Non-pigmented ciliary epithelial cell (primary cell): ENCODE data around the gene FH.

Experiments
- DNase-seq: peaks from one replicate; pipeline ENCODE4 v3.0.0-alpha.2; 2010; ENCODE audit warnings: low read depth

The FH gene

DNA sequence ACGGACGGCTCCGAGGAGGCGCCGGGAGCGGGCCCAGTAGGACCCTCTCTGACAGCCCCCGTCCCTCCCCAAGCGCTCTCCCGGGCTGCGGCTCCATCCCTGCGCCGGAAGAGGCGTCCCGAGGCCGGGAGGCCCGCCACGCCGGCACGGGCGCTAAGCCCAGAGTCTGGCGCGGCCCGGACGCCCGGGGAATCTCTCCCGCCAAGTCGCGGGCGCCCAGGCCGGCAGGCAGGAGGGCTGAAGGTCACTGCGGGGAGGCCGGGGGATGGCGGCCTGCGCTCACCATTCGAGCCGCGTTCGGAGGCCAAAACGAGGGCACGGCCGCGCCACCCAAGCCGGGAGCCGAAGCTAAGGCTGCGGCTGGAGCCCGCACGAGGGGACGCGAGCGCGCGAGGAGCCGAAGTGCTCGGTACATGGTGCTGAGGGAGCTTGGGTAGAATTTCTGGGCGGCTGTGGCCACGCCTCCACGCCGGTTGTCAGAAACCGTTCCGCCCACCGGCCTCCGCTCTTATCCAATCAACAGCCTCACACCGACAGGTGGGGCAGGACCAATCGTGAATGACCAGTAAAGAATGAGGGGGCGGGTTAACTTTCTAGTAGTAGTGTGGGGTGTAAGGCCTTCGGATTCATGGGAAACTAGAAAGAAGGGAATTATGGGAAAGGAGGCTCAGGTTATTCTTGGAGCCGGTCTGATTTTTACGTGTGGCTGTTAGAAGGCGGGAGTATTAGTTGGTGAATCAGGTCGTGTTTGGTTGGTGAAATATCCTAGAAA is at the start of gene FH:
Gene FH, minus strand, starts transcription at position 448 of the 772 bp plus-strand sequence. Its CDS starts 33 bp downstream, at position 415.
- DNase-seq = peak; percentile 96

DNA sequence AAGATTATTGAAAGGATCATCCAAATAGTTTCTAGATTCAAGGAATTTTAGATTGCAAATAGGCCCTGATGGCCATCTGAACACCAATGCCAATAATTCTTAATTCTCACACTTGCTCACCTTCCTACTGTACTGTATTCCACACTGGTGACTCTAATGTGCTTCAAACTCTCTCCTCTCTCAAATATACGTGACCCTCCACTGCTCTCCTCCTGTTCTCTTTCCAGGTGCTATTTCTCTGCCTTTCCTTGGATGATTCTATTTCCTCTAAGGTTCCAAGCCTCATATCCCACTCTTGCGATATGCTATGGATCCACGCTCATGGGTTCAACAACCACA is 41.3 kb upstream of the FH start:
- no peak for DNase-seq

DNA sequence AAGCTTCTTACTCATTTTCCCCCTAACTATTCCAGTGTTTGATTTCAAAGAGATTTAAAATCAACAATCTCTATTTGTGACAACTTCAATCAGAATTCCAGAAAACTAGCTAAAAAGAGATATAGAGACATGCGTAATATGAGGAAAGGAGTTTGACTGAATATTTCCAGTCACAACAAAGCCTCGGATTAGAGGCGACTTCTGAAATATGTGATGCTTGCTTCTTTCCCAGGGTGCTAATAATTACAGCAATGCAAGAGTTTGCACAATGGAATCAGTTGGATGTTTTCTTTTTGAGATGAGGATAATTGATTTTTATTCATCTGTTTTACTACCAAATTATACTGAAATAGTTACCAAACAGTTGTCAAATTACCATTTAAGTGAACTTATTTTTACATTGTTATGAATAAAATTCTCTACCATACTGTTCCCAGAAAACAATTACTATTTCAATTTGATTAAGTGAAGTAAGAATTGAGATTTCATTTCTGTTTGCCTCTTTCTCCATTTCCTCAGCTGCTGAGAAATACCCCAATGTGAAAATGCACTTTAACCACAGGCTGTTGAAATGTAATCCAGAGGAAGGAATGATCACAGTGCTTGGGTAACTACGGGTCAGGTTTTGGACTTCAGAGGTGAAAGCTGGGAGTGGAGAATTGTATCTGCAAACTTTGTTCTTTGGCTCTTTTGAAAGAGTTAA is 40.7 kb upstream of the FH start:
- no peak for DNase-seq

DNA sequence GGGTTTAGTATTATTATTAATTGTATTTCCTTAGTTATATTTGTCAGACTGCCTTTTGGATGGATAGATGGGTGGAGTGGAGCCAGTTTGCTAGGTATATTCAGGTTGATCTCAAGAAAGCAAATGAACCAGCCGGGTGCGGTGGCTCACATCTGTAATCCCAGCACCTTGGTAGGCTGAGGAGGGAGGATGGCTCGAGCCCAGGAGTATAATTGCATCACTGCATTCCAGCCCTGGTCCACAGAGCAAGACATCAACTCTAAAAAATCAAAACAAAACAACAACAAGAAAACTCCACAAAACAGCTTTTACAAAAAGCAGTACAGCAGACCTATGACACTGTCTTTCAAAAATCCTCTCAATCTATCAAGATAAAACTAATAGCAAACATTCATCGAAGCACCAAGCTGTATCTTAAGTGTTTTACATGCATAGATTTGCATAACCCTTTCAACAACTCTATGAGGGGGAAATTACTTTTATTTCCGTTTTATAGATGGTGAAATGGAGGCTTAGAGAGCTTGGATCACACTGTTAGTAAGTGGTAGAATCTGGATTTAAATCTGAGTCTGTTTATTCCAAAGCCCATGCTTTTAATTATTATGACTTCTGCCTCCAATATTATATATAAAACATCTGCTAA is 38.1 kb upstream of the FH start:
- DNase-seq = no peak

DNA sequence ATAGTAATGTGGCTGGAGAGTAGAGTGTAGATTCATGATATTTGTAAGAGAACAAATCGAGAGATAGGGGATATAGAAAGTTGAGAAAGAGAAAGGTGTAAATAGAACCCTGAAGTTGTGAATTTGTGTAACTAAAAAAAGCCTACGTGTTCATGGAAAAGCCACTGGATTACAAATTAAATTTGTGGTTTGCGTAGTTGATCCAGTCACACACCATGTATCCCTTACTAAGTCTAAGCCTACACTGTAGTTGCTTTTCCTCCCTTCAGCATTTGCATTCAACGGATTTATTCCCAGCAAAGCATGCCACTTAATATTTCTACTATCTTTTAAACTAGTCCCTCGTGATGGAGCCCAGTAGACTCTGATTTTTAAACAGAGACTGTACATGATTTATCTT is 37.5 kb upstream of the FH start:
- DNase-seq = no peak

DNA sequence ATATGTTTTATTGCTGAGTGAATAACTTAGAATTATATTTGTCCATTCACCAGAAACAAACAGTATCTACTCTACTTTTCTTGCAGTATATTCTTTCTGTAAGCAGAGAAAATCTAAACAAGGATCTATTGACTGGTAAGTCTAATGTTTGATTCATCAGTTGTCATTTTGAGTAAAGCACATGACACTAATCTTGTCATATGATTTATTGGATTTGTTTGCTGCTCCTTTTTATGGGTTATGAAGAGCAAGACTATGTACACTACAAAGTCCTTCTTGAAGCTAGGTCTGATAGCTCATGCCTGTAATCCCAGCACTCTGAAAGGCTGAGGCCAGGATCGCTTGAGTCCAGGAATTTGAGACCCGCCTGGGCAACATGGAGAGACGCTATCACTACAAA is 36.0 kb upstream of the FH start:
- no peak for DNase-seq

DNA sequence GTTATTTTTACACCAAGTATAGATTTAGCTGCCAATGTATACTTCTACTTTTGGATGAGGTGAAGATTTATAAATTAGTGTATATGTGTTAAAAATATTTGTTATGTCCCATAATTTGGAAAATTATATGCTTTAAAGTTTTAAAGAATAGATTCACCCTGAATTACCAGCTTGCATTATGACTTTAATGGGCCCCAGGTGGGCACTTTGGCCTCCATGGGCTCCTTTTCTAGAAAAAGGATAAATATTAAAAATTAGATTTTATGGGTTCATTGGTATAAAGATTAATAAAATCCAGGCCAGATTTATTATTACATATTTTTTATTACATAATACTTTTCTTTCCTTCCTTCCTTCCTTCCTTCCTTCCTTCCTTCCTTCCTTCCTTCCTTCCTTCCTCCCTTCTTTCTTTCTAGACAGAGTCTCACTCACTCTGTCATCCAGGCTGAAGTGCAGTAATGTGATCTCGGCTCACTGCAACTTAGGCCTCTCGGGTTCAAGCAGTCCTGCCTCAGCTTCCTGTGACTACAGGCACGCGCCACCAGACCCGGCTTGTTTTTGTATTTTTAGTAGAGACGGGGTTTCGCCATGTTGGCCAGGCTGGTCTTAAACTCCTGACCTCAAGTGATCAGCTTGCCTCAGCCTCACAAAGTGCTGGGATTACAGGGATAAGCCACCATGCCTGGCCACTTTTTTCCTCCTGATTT is 34.5 kb upstream of the FH start:
- DNase-seq = no peak

DNA sequence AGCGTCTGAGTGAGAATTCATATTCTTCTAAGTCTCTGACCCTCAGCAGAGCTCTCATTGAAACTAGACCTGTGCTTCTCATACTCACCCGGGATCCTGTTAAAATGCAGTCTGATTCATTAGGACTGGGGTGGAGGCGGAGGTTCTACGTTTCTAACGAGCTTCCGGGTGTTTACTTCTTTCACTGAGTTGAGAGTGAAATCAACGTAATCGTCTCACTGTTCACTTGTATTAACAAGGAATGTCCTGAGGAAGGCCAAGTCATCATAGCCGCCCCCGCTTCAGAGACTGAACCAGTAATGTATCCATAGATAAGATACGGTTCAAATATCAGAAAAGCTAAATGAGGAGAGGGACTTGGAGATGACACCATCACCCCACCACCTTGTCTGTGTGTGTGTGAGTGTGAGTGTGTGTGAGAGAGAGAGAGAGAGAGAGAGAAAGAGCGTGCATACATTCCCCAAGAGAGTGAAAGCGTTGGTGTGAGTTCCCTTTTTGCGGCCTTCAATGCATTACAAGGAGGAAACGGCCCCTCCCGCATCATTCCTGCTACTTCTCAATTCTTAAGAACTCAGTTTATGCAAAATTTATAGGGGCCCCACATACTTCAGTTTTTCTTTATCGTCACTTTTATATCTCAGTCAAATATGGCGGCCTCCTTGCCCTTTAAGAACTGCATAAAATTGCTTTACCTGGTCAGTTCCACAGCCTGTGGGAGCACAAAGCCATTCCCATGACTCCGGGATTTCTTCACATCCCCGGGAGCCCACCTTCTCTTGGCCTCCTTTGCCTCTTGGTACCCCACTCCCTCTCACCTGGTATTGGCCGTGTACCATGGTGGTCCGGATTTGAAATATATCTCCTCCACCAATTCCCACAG is 32.4 kb upstream of the FH start:
- no peak for DNase-seq

DNA sequence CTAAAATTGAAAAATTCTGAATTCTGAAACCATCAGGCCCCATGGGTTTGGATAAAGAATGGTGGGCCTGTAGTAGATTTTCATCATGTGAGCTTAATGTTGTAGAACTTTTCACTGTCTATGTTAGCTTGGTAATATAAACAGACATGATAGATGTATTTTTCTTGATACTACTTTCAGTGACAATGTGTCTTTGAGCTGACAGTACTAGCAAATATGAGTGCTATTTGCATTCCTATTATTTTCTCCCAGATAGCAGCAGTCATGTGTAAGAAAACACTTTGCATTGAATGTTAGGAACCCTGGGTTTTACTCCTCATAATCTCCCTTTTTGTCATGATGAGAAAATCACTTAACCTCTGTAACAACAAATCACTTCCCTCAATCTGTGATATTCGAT is 30.8 kb upstream of the FH start:
- DNase-seq = no peak

DNA sequence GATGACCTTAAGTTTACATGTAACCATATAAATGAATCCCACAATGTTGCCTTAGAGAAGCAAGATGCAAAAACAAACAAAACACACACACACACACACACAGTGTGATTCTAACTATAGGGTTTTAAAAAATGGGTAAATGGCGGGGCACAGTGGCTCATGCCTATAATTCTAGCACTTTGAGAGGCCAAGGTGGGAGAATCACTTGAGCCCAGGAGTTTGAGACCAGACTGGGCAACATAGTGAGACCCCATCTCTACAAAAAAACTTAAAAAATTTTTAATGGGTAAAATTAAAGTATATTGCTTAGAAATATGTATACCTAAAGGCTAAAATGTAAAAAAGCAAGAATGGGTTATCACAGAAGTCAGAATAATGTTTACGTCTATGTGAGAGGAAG is 28.5 kb upstream of the FH start:
- DNase-seq = no peak

DNA sequence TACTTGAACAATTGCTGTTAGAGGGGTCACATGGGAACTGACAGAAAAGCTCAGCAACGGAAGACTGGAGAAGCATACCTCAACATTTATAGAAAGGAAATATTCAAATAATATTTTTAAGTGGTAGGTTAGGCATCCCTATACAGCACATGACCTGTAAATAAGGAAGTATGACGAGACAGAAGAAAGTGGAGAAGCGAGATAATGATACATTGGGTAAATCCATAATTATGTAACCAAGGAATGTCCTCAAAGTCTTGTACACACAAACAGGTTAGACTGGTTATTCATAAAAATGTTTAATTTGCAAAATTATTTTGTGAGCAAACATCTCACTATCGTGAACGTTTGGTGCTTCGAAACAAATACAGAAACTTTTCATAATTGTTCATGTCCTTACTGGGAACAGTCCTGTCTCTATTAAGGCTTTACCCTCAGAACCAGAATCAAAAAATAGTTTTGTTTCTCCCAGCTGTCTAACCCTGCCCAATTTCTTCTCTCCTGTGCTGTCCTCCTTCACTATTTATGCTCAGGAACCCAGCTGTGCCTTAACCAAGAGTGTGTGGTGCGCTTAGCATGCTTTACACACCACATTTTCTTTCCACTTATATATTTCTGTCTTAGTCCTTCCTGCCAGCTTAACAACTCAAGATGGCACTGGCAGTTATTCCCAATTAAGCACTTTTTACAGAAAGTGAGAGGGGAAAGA is 22.8 kb upstream of the FH start:
- DNase-seq = no peak

DNA sequence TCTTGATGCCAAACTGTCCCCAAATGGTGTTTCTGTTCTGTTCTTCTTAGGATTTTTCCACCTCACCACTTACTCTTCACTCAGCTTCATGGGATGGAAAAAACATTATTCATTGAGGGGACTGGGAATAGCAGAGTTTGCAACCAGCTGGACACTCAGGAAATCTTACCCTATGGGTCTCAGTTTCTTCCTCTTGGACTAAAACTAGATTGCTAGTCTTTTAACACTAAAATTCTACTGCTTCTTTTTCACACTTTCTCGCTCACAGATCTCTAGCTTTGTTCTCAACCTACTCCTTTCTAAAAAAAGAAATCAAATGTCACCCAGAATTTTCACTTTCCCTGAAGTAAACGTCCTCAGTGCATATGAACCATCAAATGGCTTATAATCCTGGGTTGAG is 17.4 kb upstream of the FH start:
- no peak for DNase-seq

DNA sequence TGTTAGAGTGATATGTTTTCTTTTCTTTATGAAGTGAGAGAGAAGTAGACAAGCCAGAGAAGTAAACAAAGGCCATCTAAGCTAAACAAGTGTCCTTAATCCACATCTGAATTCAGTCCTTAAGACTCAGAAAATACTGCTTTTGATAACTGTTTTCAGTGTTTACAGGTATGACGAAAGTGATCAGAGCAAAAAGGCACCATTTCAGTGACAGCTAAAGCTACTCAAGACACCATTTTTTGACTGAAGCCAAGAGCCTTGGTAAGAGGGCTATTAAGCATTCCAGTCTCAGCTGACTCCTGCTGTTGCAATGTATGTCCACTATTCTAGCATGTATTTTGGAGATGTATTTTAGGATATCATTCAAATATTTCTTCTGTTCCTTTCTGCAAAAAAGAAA is 16.7 kb upstream of the FH start:
- DNase-seq = no peak

DNA sequence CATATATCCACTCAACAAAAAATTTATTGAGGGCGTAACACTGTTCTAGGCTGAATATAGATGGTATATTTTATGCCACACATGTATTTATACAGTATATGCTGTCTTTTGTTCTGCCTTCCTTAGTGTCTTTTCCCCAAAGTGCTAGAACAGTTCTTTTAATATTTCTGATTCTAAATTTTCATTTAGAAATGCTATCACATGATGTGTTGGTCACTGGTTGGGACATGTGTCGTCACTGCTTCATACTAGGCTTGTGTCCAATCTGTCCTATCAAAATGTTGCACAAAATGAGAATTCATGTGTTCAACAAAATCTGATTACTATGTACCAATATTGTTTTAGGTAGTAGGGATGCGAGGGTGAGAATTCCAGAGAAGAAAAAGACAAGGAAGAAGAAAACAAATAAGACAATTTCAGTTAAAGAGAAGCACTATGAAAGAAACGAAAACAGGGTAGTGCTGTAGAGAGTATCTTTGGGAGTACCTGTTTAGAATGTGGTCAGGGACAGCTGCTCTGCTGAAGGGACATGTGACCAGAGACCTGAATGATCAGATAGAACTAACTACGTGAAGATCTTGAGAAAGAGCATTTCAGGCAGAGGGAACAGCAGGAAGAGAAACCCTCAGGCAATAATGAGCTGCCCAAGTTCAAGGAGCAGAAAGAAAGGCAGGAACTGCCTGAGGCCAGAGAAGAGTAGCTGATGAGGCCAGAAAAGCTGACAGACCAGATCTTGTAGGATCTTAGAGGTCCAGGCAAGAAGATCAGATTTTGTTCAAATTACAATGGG is 14.0 kb upstream of the FH start:
- no peak for DNase-seq

DNA sequence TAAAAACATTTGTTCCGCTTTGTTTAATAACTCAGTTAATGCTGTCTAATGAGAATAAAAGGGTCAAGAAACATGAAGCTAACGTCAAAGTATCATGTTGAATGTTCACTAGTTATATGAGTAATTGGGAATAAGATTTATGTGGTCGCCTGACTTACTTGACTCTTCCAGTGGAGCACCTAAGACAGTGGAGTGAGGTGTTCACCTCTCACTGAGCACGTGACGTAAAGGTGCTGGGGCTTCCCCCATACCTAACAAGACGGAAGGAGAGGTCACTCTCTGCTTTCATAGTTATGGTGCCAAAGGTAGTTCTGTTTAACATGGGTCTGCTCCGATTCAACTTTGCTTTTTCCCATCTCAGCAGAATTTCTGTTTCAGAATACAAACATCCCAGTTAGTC is 13.3 kb upstream of the FH start:
- DNase-seq = no peak

DNA sequence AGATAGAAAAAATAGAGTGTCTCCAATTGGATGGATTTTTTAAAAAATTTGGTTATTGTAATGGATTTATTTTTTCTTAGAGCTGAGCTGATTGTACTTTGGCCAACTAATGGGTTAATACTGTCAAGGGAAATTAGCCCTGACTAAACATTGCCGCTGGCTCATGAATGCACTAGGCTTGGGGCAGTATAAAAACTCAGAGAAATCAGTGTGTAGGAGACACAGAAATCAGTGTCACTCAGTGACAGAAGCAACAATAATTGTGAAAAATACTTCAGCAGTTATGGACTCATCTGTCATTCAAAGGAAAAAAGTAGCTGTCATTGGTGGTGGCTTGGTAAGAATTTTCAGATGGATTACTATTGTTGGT is 12.6 kb upstream of the FH start, which contains the start of gene KMO:
Gene KMO, plus strand, starts transcription at position 217 of the 370 bp plus-strand sequence. Its CDS starts 67 bp downstream, at position 284.
- DNase-seq = no peak

DNA sequence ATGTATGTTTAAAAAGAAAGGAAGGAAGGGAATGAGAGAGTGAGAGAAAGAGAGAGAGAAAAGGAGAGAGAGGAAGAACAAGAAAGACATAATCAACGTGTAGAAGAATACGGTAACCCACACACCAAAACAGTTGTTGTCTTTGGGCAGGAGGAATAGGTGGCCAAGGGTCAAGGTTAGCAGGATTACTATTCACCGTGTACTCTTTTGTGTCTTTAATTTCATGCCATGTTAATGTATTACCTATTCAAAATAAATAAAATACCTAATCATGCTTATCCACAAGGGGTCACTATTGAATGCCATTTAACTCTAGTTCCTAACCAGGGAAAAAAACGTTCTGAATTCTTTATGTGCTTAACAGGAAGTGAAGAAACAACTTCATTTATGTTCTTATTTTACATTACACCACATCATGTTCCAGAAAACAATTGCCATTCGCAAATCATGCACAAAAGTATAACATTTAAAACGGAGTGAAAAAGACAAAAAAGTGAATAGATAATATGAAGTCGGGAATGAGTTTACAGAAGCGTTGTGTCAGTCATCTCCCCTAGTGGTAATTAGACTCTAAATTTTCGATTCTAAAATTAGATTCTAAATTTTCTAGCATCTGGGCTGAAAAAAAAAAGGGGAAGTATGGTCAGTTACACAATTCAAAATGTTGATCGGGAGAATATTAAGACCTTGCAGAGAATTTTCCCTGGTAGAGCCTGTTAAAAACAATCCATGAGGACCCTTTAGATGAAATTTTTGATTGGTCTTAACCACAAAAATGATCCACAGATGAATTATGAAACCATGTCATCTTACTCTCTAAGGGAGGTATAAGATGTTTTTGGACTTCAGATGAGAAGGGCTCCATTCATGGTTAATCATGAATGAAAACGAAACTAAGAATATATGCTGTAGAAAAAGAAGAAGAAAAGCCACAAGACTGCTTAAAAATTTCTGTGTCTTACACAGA is 11.9 kb upstream of the FH start:
- peak; percentile 55 for DNase-seq

DNA sequence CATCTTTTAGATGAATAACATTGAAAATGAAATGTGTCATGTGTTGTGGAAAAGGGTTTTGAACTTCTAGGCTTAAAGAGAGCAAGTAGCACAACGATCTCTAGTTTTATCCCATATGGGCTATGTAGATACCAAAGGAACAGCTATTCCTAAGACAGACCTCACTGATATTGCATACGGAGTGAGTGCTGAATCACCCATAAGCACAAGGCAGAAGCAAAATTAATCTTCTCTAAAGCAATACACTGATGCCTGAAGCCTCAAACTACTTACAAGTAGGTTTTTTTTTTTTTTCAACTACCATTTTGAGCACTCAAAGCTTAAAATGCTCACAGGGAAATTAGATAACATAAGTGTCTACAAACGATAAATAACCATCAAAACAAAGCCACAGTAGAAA is 7.6 kb upstream of the FH start:
- no peak for DNase-seq

DNA sequence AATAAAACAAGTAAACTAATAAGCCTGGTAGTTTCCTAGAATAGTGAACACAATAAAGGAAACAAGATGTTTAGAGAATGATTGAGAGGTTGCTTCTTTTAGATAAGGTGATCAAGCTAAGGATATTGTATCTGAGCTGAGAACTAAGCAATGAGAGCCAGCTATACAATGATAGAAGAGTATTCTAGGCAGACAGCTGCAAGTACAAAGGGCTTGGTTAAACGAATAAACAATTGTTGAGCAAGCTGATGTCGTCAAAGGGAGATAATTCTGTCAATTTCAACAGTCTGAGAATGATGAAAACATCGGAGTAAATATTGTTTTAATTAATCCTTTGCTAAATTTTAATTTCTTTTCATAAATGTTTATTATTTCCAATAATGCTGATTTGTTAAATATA is 5.5 kb upstream of the FH start:
- no peak for DNase-seq
